Endothelial cell (in vitro differentiated cells): Measurements from ENCODE around the gene CCP110. TPM values are rescaled to one million over a fixed set of nuclear protein-coding genes. Genes with fewer than 3 reads are reported as not detected.
A peak's percentile ranks its signal among the peaks of the same experiment; 100 is the strongest.

ENCODE experiments used
- DNase-seq: peaks from one replicate; pipeline ENCODE4 v3.0.0; 2021; ENCODE audit warnings: low spot score
- H3K27ac Mint-ChIP-seq: one replicate; pipeline ENCODE4 v1.8.0; 2021; ENCODE audit warnings: mixed read lengths, inconsistent platforms; ENCODE audit not compliant: unreplicated experiment
- H3K27me3 Mint-ChIP-seq: one replicate; pipeline ENCODE4 v1.8.0; 2021; ENCODE audit warnings: mild to moderate bottlenecking, moderate library complexity, mixed read lengths, inconsistent platforms; ENCODE audit not compliant: unreplicated experiment
- H3K36me3 Mint-ChIP-seq: one replicate; pipeline ENCODE4 v1.8.0; 2021; ENCODE audit warnings: mild to moderate bottlenecking, low read depth, mixed read lengths, inconsistent platforms; ENCODE audit not compliant: unreplicated experiment
- H3K4me1 Mint-ChIP-seq: one replicate; pipeline ENCODE4 v1.8.0; 2021; ENCODE audit warnings: mild to moderate bottlenecking, mixed read lengths, inconsistent platforms; ENCODE audit not compliant: unreplicated experiment
- H3K4me3 Mint-ChIP-seq: one replicate; pipeline ENCODE4 v1.8.0; 2021; ENCODE audit warnings: mild to moderate bottlenecking, mixed read lengths, inconsistent platforms; ENCODE audit not compliant: unreplicated experiment
- H3K9me3 Mint-ChIP-seq: one replicate; pipeline ENCODE4 v1.8.0; 2021; ENCODE audit warnings: mixed read lengths, inconsistent platforms; ENCODE audit not compliant: unreplicated experiment
- total RNA-seq: library from RNA; stranded (reverse); fragmentation: NEBNext Ultra II Directional; extraction: Animal tissue kit (Norgen Biotek cat#: 25700); gene quantifications from one replicate; pipeline ENCODE4 v1.2.1, GENCODE V29; 2021; ENCODE audit not compliant: unreplicated experiment
- TF ChIP-seq, protein P1 (sequence below): fragments of 200-600 bp; sonication (generic); IDR thresholded peaks from one replicate; pipeline ENCODE4 v1.5.0; 2021; ENCODE audit warnings: antibody characterized with exemption; ENCODE audit not compliant: unreplicated experiment

Gene CCP110
- total RNA-seq, 1 donor from 2014 or later, result 6.8 TPM

DNA sequence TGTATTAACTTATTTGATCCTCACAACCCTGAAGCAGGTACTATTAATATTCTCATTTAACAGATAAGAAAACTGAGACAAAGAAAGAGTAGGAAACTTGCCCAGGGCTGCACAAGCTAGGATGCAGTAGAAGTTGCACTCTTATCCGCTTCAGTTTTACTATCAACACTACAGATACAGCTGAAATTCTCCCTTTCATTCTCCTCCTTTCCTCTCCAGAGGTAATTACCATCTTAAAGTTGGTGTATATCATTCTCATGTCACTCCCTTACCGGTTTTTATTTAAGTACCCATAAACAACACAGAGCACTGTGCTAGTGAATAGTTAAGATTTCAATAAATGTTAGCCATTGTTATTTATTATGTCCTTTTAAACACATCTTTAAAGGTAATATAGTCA, 5.4 kb upstream of the CCP110 start:
- Mint-ChIP-seq H3K27ac (no peak overlapping the region), H3K27me3 (no peaks in the 10 kb centered on the region), H3K4me3 (no peak overlapping the region), H3K9me3 (no peaks in the 10 kb centered on the region), H3K36me3 (peaks cover 11% of the 10 kb centered on the region), H3K4me1 (peaks cover 9% of the 10 kb centered on the region)
- DNase-seq, result no peak
- TF ChIP-seq, protein P1, sequence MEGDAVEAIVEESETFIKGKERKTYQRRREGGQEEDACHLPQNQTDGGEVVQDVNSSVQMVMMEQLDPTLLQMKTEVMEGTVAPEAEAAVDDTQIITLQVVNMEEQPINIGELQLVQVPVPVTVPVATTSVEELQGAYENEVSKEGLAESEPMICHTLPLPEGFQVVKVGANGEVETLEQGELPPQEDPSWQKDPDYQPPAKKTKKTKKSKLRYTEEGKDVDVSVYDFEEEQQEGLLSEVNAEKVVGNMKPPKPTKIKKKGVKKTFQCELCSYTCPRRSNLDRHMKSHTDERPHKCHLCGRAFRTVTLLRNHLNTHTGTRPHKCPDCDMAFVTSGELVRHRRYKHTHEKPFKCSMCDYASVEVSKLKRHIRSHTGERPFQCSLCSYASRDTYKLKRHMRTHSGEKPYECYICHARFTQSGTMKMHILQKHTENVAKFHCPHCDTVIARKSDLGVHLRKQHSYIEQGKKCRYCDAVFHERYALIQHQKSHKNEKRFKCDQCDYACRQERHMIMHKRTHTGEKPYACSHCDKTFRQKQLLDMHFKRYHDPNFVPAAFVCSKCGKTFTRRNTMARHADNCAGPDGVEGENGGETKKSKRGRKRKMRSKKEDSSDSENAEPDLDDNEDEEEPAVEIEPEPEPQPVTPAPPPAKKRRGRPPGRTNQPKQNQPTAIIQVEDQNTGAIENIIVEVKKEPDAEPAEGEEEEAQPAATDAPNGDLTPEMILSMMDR, result no peak

DNA sequence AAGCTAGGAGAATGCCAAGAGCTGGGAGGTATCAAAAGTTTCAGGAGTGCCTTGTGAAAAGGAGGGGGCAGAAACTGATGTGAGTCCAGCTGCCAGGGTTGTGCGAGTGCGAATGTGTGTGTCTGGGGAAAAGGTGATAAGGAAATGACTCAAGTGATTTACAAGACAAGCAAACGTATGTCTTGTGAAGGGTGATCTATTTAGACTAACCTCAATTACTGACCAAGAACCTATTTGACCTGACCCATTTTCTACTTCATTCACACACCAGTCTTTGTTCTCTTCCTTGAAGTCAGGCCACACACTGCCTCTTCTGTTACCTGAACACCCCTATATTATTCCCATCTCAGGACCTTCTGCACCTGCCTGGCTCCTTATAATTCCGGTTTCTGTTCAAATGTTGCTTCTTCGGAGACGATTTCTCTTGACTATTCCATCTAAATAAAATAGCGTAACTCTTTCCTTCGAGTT, 2.8 kb upstream of the CCP110 start:
- Mint-ChIP-seq H3K27ac (peak overlapping the region; percentile 19), H3K36me3 (peaks cover 5% of the 10 kb centered on the region), H3K27me3 (peaks cover 1% of the 10 kb centered on the region), H3K9me3 (no peaks in the 10 kb centered on the region), H3K4me3 (peak overlapping the region; percentile 98), H3K4me1 (peaks cover 20% of the 10 kb centered on the region)
- TF ChIP-seq, protein P1, result no peak
- no peak for DNase-seq

DNA sequence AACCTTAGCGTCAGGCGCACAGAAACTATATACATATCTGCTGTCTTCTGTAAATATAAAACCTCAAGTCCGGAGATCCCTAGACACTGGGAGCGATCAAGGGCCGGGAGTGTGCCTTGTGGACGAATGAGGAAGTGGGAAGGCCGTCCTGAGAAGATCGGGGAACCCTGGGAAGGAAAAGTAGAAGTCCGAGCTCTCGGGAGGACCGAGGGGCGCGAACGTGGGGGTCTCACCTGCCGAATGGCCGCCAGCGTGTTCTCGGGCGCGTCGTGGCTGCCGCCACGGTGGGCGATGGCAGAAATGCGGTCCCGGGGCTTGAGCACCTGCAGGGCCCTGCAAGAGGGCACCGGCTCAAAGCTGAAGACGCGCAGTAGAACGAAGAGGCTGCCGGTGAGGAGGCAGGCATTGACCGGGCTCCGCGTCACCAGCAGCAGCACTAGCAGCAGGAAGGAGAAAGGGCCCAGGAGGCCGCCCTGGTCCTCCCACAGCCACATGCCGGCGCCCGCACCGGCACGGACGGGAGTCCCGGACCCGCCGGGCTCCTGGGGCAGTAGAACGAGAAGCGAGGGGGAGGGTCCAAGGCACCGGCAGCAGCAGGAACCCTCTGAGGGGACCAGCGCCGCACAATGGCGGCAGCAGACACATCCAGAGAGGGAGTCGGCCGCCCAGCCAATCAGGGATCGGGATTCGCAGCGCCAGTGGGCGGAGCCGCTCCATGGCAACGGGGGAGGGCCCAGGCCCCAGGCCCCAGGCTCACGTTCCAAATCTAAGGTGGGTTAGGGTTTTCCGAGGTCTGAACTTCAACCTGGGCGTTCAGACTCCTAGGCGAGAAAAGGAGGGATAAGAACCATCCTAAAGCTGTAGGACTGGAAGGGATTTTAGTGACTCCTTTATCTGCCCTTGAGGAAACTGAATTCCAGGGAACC, 2.0 kb upstream of the CCP110 start, which contains the start of gene GDE1:
Gene GDE1 (minus strand): TSS at position 628 of the 926 bp plus-strand sequence. CDS start 134 bp downstream, at position 494.
- TF ChIP-seq, protein P1, result no peak
- Mint-ChIP-seq H3K9me3 (no peaks in the 10 kb centered on the region), H3K4me3 (peak within 1 kb of the TSS; percentile 98), H3K36me3 (peaks cover 5% of the 10 kb centered on the region), H3K27me3 (peaks cover 1% of the 10 kb centered on the region), H3K27ac (peak within 1 kb of the TSS; percentile 54), H3K4me1 (peaks cover 20% of the 10 kb centered on the region)
- DNase-seq, result peak; percentile 93

DNA sequence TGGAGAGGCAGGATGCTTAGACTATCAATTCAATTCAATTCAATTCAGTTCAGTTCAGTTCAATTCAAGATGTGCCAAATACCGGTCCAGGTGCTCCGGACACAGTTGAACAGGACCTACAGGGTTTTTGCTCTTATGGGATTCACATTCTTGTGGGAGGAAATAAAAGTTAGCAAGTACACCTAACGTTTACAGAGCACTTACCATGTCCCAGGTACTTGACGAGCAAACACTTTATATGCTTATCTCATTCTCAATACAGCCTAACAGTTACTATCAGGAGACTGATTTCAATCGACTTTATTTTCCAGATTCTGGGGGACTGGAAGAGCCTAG, 1.4 kb upstream of the CCP110 start:
- TF ChIP-seq, protein P1, result no peak
- Mint-ChIP-seq H3K9me3 (no peaks in the 10 kb centered on the region), H3K4me1 (peaks cover 20% of the 10 kb centered on the region), H3K27me3 (peaks cover 1% of the 10 kb centered on the region), H3K4me3 (peak overlapping the region; percentile 98), H3K36me3 (no peaks in the 10 kb centered on the region), H3K27ac (no peak overlapping the region)
- no peak for DNase-seq

DNA sequence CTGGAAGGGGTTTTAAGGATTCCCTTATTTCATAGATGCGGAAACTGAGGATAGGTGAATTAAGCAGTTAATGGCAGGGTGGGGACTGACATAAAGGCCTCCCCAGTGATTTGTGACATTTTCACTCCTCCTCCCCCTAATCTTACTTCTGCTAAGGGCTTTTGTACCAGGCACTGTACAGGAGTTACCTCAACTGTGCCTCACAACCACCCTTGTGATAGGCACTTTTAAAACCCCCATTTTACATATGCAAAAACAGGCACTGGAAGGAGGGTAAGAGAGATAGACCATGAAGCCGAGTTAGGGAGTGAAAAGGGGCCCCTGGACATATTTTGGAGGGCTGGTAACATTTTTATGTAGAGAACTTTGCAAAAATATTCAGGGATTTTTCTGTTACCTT, 982 bp upstream of the CCP110 start:
- Mint-ChIP-seq H3K27ac (peak overlapping the region; percentile 54), H3K9me3 (no peaks in the 10 kb centered on the region), H3K4me3 (peak overlapping the region; percentile 72), H3K4me1 (peaks cover 20% of the 10 kb centered on the region), H3K36me3 (no peaks in the 10 kb centered on the region), H3K27me3 (peaks cover 1% of the 10 kb centered on the region)
- no peak for DNase-seq
- TF ChIP-seq, protein P1, result no peak
